Vein endothelial cell (primary cell): ENCODE measurements around the gene RAB9B. TPM values are rescaled to one million over a fixed set of nuclear protein-coding genes. Genes with fewer than 3 reads are reported as not detected.

Experiments used
- small RNA-seq: library from RNA; depleted of rRNA; stranded (forward); fragments of <200 nt; gene quantifications from one replicate; pipeline ENCODE3, GENCODE V24; 2012
- total RNA-seq: library from RNA; depleted of rRNA; stranded (reverse); fragments of >200 nt; gene quantifications from 2 replicates; pipeline ENCODE4 v1.2.3, GENCODE V29; 2012

RAB9B gene
- total RNA-seq: 0.76 and 0.98 TPM in 2 replicates

DNA sequence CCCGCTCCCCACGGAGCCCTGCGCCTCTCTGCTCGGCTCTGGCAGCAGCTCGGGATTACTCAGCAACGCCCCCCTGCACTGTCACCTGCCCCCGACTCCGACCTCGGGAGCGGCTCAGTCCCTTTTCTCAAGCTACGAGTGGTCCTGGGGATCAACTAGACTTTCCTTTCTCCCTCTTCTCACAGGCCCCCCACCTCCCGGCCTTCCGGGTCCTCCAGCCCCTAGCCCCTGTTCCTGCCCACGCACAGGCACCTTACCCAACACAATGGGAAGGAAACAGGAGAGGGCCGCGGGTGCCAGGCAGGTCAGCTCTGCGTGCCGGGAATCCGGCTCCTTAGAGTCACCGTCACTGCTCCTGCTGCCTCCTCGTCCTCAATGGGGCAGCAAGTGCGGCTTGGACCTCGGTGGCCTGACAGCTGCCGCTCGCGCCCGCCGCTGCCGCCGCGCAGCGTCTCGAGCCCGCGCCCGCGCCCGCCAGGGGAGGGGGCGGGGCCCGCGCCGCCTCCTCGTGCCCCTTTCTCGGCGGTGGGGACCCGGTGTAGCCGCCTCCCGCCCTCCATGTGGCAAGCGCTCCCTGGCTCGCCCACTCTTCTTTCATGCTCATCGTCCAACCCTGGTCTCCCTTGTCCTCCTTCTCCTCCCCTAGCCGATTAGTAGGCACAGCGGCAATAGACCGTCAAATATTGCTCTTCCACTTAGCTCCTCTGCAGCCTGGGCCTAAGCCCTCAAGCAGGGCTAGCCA lies at the start of gene RAB9B:
Gene RAB9B, minus strand, starts transcription at position 455 of the 742 bp plus-strand sequence. CDS start 6,473 bp downstream, outside the sequence.

GRCh38 chrX:103776546-103776945 lies 55.5 kb downstream of the RAB9B start, which contains the start of gene PLP1:
Gene PLP1 (plus strand): TSS chrX:103776840. CDS start chrX:103776996, 156 bp downstream.

Small RNA genes lying within 50 kb of the gene (small RNA-seq; reads per million reads assigned to genes)
- gene RNA5SP511: not detected

Other genes with a start within 250 kb of the RAB9B start
- 29.0 and 31.4 TPM in 2 replicates for gene TCEAL4, start 246.7 kb downstream of the RAB9B start, total RNA-seq
- 7.9 and 10.5 TPM in 2 replicates for gene TCEAL3, start 224.3 kb downstream of the RAB9B start, total RNA-seq
- gene TCEAL1, start 203.3 kb downstream of the RAB9B start, total RNA-seq: 20.4 and 20.6 TPM in 2 replicates
- gene MORF4L2, start 145.6 kb downstream of the RAB9B start, total RNA-seq: 772 and 1,067 TPM in 2 replicates
- gene TMEM31, start 121.3 kb downstream of the RAB9B start, total RNA-seq: not detected in 2 replicates
- gene PLP1, start 55.4 kb downstream of the RAB9B start, total RNA-seq: not detected in 2 replicates
- gene TMSB15B, start 130.4 kb upstream of the RAB9B start, total RNA-seq: 6.2 and 8.9 TPM in 2 replicates
- not detected in 2 replicates for gene H2BW1, start 181.5 kb upstream of the RAB9B start, total RNA-seq
- not detected in 2 replicates for gene H2BW2, start 207.7 kb upstream of the RAB9B start, total RNA-seq
- gene TMSB15C, start 244.0 kb upstream of the RAB9B start, total RNA-seq: 5.0 and 5.9 TPM in 2 replicates